Dedifferentiated amniotic fluid mesenchymal stem cell (primary cell): ENCODE data around the gene PGRMC2.

ENCODE experiments used
- DNase-seq: peaks from one replicate; pipeline ENCODE4 v3.0.0-alpha.2; 2016; ENCODE audit errors: extremely low spot score

The PGRMC2 gene

DNA sequence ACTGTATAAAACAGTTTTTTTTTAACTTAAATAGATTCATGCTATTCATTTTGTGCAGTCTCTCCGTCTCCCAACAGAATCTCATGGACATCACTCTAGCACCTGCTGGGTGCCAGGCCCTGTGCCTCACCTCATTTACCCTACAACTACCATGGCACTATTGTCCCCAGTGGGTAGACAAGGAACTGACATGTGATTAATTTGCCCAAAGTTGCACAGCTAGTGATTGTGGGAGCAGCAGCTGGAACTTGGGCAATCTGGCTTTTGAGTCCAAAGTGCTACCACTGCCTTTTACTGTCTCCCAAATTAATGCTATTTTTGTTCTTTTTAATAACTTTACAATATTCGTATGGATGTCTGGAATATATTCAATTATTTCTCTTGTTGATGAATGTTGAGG lies 11.2 kb upstream of the PGRMC2 start:
- DNase-seq, result no peak

DNA sequence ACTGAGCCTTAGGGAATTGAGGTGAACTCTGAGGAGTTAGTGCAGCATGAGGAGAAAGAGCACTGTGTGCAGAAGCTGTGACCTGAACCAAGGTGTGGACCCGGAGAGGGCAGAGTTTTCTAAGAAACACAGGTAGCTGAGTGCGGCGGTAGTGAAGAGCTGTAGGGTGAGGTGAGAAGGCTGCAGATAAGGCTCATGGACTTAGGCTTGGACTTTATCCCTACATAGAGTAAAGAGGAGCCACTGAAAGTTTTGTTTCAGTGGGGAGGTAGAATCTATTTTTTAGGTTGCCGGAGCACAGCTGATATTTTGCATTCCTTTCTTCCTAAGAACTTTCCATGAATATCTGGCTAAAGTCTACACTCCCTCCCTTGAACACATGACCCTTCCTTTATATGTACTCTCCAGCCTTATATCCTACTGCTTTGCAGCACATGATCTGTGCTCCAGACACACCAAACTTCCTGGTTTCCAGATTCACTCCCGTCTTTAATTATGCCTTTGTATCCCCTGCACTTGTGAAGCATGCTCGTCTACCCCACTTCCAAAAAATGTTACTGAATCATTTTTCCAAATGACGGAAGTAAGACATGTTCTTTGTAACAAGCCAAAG lies 10.6 kb upstream of the PGRMC2 start:
- no peak for DNase-seq

DNA sequence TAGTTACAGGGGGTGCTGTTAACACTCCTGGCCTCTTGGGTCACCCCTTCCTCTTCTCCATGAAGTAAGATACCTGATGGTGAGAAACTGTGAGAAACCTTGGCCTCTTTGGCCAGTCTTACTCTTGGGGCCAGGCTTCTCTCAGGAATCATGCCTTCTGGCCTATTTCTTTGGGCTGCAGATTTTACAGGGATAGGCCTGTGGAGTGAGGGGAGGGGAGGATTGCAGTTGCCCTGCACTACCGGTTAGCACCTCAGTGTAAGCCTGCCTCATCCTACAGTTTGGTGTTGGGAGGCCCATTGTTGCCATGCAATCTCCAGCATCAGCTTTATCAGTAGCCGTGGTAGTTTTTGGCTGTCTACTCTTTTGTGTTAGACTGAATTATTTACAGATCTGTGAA lies 7.6 kb upstream of the PGRMC2 start:
- no peak for DNase-seq

DNA sequence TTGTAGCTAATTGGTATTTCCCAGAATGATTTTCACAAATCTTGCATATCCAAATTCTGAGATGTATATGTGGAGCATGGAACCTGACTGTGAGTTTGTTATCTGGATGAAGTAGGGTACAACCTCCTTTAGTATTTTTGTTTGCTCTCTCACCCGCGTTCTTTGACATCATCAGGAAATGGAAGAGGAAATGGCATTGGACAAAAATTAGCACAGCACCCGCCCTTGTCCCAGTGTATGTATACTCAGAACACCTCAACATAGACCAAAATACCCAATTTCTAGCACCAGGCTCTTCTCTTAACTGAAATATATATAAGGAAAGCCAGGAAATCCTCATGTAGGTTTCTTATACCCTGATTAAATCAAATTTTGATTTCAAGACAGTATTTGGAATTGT lies 6.9 kb upstream of the PGRMC2 start:
- no peak for DNase-seq

DNA sequence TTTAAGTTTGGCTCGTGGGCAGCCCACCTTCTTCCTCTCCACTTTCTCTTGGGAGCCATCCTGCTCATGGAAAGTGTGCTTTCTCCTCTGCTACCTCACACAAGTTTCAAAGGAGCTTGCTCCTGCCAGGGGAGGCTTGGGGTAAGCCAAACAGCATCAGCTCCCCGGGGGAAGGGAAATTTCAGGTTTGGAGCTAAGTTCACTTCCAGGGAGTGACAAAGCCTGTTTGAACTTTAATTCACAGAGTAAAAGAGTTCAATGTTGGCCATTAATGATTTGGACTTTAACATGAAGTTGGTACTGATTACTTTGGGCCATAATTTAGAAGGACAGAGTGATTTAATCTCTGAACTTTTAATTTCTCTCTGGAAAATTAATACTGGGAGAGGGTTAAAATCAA lies 4.7 kb upstream of the PGRMC2 start:
- no peak for DNase-seq

DNA sequence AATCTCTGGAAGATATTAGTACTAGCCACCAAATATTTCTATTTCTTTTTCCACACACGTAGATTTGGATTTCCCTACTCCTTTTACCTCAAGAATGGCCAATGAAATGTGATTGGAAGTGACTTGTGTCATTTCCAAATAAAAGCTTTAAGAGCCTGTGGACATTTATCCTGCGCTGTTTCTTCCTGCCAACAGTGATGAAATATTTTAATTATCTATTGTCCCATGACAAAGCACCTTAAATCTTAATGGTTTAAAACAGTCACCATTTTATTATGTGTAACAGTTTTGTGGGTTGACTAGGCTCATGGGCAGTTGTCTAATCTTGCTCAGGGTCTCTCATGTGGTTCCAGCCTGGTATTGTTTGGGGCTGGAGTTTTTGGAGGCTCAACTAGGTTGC lies 3.5 kb upstream of the PGRMC2 start:
- DNase-seq, result no peak

DNA sequence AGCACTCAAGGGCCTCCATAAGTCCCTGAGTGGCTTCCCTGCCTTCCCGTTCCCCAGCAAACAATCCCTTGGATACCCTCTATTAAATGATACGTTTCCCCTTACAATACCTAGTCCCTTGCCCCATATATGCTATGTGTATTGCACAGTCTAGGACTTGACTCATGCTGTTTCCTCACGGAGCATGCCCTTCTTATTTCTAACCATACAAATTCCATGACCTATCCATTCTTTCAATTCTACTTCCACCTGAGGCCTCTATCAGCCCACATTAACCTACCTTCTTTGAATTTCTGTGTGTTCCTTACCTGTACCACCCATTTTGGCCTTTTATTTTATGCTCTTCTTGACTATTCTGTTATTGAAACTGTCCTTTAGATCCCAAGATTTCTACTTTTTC lies 2.9 kb upstream of the PGRMC2 start:
- DNase-seq, result no peak

DNA sequence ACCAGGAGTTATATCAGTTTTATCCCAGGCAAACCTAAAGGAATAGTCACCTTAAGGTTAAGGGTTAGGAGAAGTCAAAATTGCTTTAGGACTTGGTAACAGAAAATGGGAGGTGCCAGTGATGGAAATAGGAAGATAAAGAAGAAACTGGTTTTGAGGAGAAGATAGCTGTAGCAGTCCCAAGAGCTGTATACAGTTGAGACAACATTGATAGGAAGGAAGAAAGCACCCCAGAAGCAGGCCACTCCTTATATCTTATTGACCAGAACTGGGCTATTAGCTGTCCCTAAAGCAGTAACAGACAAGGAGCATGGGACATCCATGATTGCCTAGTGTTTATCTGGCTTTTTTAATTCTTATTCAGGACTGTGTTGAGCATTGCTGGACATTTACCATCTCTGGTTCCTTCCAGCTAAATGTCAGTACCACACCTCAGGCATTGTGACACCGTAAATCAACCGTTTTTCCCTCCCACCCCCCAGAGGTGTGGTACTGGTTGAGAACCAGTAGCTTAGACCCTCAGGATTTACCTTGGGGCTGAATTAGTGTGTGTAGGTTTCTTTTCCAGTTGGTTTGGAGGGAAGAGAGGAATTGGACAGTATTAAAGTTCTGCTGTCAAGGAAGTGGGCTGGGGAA lies 2.0 kb upstream of the PGRMC2 start:
- no peak for DNase-seq

DNA sequence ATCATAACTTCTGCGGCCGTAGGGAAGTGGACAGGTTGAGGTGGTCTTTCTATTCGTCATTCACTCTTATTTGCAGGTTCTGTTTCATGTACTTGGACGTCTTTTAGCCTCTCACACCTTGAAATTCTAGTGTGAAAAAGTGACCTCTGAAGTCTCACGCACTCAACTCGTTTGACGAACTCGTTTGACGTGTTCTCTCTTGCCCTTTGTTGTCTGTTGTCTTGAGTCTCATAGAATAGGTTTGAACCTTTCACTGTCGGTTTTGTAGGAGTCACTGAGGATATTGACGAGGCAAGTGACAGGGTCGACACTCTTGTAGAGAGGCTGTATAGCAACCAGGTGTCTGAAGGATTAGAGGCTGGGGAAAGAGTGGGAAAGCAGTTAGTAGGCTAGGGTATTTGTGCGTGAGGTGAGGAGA lies 1.1 kb upstream of the PGRMC2 start:
- no peak for DNase-seq

DNA sequence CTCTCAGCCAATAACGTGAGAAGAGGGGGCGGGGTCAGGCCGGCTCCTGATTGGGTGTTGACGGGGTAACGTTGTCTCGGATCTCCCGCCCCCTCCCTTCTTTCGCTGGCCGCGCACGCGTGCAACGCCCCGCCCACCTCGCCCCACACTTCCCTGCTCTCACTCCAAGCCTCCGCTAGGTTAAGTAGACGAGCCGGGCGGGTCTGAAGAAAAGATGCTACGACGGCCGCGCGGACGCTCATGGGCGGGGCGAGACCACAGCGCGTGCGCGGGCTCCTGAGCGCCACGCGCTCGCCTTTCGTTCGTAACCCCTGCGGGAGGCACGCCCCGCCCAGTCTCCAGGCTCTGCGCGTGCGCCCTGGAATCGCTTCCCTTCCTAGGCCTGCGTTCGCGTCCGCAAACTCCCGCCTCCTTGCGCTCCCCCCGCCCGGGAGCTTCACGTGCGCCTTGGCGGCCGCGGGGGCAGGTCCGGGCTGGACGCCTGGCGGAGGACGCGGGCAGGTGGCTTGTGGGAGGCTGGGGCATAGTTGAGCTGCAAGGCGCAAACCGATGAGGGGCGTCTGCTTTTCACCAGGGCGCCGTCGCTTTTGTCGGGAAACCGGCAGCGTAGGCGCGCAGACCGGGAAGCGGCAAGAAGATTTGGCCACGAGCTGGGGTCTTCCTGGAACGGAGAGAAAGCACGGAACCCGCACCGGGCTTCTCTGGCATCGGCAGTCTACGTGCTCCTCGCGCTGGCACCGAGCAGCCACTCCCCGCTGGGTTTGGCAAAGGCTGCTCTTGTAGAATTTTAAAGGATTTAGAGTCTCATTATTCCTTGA lies 467 bp upstream of the PGRMC2 start:
- DNase-seq, result peak; percentile 98

DNA sequence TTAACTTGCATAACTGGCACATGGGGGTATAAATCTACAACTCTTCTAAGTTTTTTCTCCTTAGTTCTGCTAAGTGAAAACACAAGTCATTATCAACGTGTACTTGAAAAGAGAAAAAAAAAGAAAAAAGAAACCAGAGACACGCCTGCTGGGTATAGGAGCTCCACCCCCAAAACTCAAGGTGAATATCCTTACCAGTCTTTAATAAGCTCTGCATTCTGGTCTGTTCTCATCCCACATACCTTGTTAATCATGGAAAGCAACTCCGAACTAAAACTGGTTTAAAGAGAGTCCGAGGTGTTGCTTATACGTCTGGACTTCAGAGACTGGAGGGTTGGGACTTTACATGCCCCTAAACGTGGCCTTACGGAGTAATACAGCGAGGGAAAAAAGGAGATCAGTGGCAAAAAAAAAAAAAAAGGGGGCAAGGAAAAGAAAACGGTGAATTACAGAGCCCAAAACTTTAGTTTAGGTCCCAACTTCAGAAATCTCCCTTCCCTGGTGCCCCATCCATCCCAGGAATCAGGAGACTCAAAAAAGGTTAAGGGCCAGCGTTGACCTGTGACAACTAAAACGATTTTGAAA lies 1.0 kb downstream of the PGRMC2 start:
- DNase-seq, result peak; percentile 29

DNA sequence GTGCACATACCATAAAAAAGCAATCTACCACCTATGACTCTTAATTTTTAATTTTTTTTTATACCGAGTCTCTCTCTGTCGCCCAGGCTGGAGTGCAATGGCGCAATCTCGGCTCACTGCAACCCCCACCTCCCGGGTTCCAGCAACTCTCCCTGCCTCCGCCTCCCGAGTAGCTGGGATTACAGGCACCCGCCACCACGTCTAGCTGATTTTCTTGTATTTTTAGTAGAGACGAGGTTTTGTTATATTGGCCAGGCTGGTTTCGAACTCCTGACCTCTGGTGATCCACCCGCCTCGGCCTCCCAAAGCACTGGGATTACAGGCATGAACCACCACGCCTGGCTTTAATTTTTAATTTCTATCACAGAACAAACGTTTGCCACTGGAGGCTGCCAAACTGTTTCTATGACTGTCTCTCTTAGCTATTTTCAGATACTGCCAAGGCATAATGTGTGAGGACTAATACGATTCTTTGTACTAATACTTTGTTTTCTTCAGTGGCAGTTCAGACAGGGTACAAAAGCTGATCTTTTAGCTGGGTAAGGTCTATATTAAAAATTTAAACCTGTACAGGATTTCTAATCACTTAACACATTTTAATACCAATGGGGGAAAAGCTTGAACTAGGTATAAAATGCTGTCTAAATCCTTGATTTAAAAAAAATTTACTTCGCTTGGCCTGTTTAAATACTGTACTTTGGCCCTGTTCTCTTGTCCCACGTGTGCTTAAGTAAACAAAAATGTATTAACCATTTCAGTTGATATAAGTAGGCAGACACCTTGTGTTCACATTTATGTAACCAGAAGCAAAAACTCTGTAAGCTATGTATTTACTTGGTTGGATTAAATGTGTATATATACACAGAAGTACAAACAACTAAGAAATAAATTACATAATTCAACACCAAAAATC lies 2.3 kb downstream of the PGRMC2 start:
- no peak for DNase-seq

DNA sequence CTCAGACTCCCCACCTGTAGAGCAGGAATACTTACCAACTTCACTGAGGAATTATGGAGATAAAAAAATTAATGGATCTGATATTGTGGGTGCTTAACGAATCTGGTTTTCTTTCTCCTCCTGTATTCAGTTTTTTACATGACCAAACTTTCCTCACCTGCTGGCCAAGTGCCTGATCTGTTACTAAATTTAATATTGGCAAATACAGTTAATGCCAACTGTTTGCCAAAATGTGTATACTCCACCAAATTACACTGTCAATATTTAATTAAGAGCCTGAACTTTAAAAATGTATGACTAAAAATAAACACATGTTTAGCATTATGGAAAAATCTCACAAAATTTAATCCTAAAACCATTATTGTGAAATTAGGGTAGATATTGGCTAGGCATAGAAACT lies 3.3 kb downstream of the PGRMC2 start:
- no peak for DNase-seq

DNA sequence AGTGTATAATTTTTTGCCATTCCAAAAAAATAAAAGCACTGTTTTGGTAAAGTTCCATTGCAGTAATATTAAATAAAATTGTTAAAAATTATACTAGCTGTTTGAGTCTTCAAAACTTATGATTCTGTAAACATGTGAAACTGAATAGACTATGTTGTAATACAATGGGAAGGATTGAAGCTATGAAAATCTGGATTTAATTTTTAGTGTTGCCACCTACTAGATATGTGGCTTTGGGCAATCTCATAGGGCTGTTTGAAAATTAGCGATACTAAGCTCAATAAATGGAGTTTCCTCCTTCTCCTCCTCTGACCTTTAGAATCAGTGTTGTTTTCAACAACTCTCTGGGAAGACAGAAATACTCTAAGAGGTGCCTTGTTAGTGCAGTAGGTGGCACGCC lies 4.5 kb downstream of the PGRMC2 start:
- DNase-seq, result no peak

DNA sequence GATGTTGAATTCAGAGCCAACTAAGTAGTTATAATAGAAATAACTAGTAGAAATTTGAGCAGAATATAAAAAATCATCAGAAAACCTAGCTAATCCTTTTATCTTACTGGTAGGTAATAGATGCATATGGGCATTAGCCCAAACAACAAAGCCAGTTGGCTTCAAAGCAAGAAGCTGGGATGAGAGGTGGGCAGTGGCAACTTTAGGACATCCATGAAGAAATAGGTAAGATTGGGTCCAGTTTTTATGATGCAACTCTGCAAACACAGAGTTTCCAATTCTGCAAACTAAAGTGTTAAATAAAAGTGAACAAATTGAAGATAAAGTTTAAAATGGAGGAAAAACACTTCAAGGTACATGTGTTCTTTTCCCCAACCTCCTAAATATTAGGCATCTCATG lies 5.1 kb downstream of the PGRMC2 start:
- no peak for DNase-seq

DNA sequence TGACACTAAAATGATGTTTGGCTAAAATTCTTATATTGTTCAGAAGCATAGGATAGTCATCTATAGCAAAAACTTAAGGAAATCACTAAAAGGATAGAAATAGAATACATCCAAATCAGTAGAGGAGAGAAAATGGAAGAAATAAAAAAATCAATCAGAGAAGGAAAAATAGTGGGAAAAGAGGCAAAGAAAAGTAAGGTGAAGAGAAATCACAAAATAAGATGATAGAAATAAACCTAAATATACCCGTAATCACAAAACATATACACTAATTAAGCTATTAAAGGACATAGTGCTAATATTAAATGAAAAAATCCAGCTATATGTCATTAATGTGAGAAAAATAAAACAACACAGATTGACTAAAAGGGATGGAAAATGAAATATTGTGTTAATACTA lies 6.3 kb downstream of the PGRMC2 start:
- DNase-seq, result no peak

DNA sequence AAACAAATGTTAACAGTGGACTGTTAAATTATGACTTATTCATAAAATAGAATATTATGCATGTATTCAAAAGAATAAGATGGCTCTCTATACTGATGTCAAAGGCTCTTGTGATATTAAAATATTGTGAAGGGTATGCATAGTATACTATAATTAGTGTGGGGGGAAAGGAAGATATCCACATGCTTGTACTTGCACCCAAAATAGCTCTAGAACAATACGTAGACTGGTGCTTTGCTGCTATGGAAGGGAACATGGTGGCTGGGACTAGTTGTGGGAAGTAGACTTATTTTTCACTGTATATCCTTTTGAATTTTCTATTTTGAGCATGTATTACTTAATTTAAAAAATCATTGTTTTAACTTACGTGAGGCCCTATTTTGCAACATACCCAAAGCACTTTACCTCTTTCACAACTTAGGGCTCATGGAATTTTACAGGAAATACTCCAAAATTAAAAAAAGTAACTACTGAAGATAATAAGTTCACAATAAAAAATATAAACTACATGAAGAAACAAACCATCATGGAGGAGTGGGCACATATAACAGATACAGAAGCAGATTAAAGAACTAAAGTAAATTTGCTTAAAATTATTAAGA lies 7.9 kb downstream of the PGRMC2 start:
- no peak for DNase-seq

DNA sequence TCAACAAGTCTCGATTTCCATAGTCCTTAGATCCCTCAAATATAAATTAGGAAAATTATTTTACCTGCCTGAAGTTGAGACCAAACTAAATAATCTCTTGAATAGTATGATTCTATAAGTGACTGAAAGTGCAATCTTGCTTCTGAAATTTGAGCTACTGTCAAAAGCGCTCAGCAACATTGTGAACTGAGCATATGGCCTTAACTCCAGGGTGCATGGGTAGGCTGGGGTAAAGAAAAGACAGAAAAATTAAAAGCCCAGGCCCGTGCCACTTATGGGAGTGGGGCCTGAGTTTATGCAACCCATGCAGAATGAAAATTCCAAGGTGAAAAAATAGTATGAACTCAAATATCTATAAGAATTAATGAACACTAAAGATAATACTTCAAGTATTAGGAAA lies 9.8 kb downstream of the PGRMC2 start:
- DNase-seq, result no peak

DNA sequence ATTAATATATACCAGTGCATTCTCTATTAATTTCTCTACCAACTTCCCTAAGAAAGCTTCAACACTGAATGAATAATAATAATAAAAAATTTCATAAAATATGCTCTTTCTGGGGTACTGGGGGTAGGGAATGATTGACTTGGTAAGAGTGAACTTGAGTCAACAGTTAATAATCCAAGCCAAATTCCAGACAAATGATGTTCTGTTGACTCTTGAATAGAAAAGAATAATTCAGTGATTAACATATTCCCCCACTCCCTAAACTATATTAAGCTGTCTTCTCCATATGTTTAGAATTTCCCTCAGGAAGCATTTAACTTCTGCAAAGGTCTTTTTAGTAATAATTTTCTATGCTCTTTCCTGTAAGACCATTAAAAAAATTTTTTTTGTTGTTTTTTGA lies 12.3 kb downstream of the PGRMC2 start:
- DNase-seq, result no peak

DNA sequence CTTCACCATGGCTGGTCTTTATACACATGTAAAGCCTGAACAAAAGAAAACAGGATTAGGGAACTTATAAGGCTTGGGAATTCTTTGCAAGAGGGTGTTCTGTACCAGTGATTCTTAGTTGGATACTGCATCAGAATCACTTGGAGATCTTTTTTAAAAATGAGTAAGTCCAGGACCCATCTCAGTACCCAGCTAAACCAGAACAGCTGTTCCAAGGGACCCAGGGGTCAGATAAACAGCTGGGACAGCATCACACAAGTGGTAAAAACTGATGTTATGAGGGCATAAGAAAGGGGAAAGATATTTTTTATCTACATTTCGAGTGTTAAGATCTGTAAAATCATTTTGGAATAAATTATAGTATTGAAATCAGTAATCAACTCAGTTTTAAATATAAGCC lies 16.1 kb downstream of the PGRMC2 start:
- no peak for DNase-seq

DNA sequence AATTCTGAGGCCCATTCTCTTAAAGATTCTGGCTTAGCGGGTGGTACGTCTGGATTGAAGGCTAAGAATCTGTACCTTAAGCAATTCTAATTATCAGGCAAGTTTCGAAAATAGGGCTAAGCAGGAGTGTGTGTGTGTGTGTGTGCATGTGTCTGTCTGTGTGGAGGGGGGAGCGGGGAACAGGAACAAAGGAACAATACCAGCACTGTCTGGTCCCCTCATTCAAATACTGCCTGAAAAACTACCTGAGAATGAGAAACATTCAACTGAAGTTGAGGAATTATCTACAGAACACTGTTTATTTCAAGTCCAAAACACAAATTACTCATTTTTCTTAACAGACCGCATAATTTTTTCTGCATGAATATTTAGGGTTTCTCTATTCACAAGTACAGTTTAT lies 18.6 kb downstream of the PGRMC2 start:
- no peak for DNase-seq
